Neural progenitor cell (in vitro differentiated cells): ENCODE measurements around the gene ASTN2. TPM values are rescaled to one million over a fixed set of nuclear protein-coding genes. Genes with fewer than 3 reads are reported as not detected.
A peak's percentile ranks its signal among the peaks of the same experiment; 100 is the strongest.

Source experiments
- DNase-seq: peaks from one replicate; pipeline ENCODE4 v3.0.0-alpha.2; 2016; ENCODE audit warnings: low spot score
- H2AFZ ChIP-seq: fragments of 200-600 bp; sonication (generic); replicated peaks from 2 replicates; pipeline ENCODE4 v1.6.1; 2016; ENCODE audit warnings: antibody characterized with exemption
- H3F3A ChIP-seq: fragments of 200-600 bp; sonication (generic); 2 replicates; pipeline ENCODE4 v1.6.1; 2016; ENCODE audit warnings: antibody characterized with exemption, low read depth
- H3K27ac ChIP-seq: fragments of 200-600 bp; sonication (generic); 2 replicates; pipeline ENCODE4 v1.5.1; 2016; ENCODE audit warnings: mild to moderate bottlenecking
- H3K27me3 ChIP-seq: fragments of 200-600 bp; sonication (generic); 2 replicates; pipeline ENCODE4 v1.6.1; 2016; ENCODE audit warnings: mild to moderate bottlenecking, moderate library complexity
- H3K36me3 ChIP-seq: fragments of 200-600 bp; sonication (generic); 2 replicates; pipeline ENCODE4 v1.5.1; 2016
- H3K4me1 ChIP-seq: fragments of 200-600 bp; sonication (generic); 2 replicates; pipeline ENCODE4 v1.6.1; 2016; ENCODE audit warnings: mixed run types
- H3K4me2 ChIP-seq: fragments of 200-600 bp; sonication (generic); 2 replicates; pipeline ENCODE4 v1.6.1; 2016
- H3K4me3 ChIP-seq: fragments of 200-600 bp; sonication (generic); 2 replicates; pipeline ENCODE4 v1.5.1; 2016
- H3K79me2 ChIP-seq: fragments of 200-600 bp; sonication (generic); 2 replicates; pipeline ENCODE4 v1.6.1; 2016; ENCODE audit warnings: low read depth
- H3K9ac ChIP-seq: fragments of 200-600 bp; sonication (generic); 2 replicates; pipeline ENCODE4 v1.6.1; 2016
- H3K9me3 ChIP-seq: fragments of 200-600 bp; sonication (generic); 2 replicates; pipeline ENCODE4 v1.5.1; 2016; ENCODE audit warnings: low read depth
- H4K20me1 ChIP-seq: fragments of 200-600 bp; sonication (generic); 2 replicates; pipeline ENCODE4 v1.6.1; 2016; ENCODE audit warnings: low read depth
- H3K27ac Mint-ChIP-seq: 3 replicates; pipeline ENCODE4 v1.8.0; 2021; ENCODE audit warnings: mixed read lengths
- H3K27me3 Mint-ChIP-seq: 2 replicates; pipeline ENCODE4 v1.8.0; 2022; ENCODE audit warnings: low read depth, mild to moderate bottlenecking, inconsistent platforms, moderate library complexity, mixed read lengths; ENCODE audit not compliant: insufficient read depth
- H3K36me3 Mint-ChIP-seq: 3 replicates; pipeline ENCODE4 v1.8.0; 2021; ENCODE audit warnings: mixed read lengths
- H3K4me1 Mint-ChIP-seq: 3 replicates; pipeline ENCODE4 v1.8.0; 2021; ENCODE audit warnings: mixed read lengths
- H3K4me3 Mint-ChIP-seq: 3 replicates; pipeline ENCODE4 v1.8.0; 2021; ENCODE audit warnings: mild to moderate bottlenecking, moderate library complexity, mixed read lengths
- H3K9me3 Mint-ChIP-seq: 3 replicates; pipeline ENCODE4 v1.8.0; 2020; ENCODE audit warnings: mixed read lengths
- EZH2 ChIP-seq: fragments of 200-600 bp; sonication (generic); IDR thresholded peaks from 2 replicates; pipeline ENCODE4 v1.6.1; 2017; ENCODE audit warnings: antibody characterized with exemption, mild to moderate bottlenecking, moderate library complexity
- EZH2phosphoT487 ChIP-seq: fragments of 200-600 bp; sonication (generic); IDR thresholded peaks from 2 replicates; pipeline ENCODE4 v1.6.1; 2017; ENCODE audit warnings: antibody characterized with exemption
- total RNA-seq: library from RNA; depleted of rRNA; stranded (reverse); fragments of >200 nt; gene quantifications from 2 replicates; pipeline ENCODE4 v1.2.3, GENCODE V29; 2015; ENCODE audit warnings: low replicate concordance
- TF ChIP-seq, protein P1 (sequence below): fragments of 200-600 bp; sonication (generic); IDR thresholded peaks from 2 replicates; pipeline ENCODE4 v1.5.1; 2017; ENCODE audit warnings: antibody characterized with exemption, mild to moderate bottlenecking

ASTN2 gene
- total RNA-seq, 1 donor from 2014 or later = 8.0 TPM

- no peak for DNase-seq
- H4K20me1 ChIP-seq = no peaks in the 10 kb centered on the region
- H3K36me3 Mint-ChIP-seq = no peaks in the 10 kb centered on the region
- no peaks in the 10 kb centered on the region for H3K9me3 Mint-ChIP-seq
- TF ChIP-seq EZH2 (no peak), EZH2phosphoT487 (no peak)
- TF ChIP-seq, protein P1, sequence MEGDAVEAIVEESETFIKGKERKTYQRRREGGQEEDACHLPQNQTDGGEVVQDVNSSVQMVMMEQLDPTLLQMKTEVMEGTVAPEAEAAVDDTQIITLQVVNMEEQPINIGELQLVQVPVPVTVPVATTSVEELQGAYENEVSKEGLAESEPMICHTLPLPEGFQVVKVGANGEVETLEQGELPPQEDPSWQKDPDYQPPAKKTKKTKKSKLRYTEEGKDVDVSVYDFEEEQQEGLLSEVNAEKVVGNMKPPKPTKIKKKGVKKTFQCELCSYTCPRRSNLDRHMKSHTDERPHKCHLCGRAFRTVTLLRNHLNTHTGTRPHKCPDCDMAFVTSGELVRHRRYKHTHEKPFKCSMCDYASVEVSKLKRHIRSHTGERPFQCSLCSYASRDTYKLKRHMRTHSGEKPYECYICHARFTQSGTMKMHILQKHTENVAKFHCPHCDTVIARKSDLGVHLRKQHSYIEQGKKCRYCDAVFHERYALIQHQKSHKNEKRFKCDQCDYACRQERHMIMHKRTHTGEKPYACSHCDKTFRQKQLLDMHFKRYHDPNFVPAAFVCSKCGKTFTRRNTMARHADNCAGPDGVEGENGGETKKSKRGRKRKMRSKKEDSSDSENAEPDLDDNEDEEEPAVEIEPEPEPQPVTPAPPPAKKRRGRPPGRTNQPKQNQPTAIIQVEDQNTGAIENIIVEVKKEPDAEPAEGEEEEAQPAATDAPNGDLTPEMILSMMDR = no peak
- no peak overlapping the region for H3K9ac ChIP-seq
- no peak overlapping the region for H3K27ac Mint-ChIP-seq
- no peaks in the 10 kb centered on the region for H3K27me3 ChIP-seq
- no peaks in the 10 kb centered on the region for H3K4me1 Mint-ChIP-seq
- no peak overlapping the region for H3K27ac ChIP-seq
- H3K4me3 Mint-ChIP-seq = no peak overlapping the region
- H3K27me3 Mint-ChIP-seq = peaks cover 2% of the 10 kb centered on the region
- no peak overlapping the region for H3K4me2 ChIP-seq
- no peak overlapping the region for H3K4me3 ChIP-seq
- H3F3A ChIP-seq = no peaks in the 10 kb centered on the region
- no peaks in the 10 kb centered on the region for H3K36me3 ChIP-seq
- no peak overlapping the region for H2AFZ ChIP-seq
- H3K4me1 ChIP-seq = no peaks in the 10 kb centered on the region
- no peaks in the 10 kb centered on the region for H3K79me2 ChIP-seq
- no peaks in the 10 kb centered on the region for H3K9me3 ChIP-seq
Observed at GRCh38 chr9:117354997-117355396, 59.9 kb downstream of the ASTN2 start.

DNA sequence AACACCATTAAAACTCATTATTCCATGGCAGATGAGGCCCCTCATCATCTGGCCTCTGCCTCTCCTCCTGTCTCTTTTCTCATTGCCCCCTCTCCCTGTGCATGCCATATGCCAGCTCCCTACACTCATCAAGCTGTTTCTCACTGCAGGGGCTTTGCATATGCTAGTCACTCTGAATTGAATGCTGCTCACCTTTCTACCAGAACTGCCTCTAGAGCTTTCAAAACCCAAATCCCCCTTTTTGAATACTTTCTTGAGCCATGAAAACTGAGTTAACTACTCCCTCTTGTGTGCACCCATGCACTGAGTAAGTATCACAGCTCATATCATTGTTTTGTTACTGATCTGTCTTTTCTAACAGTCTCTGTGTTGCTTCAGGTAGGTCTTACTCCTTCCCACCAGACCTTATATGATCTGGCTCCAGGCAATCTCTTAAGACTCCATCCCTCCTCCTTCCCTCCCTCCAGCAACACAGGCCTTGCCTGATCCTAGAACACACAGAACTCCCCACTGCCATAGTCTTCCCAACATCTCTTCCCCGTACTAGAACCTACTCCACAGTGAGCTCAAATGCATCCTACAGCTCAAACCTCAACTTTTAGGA is 60.5 kb downstream of the ASTN2 start:
- Histone ChIP-seq H4K20me1 (no peaks in the 10 kb centered on the region), H3K36me3 (no peaks in the 10 kb centered on the region), H3F3A (no peaks in the 10 kb centered on the region), H3K9me3 (no peaks in the 10 kb centered on the region), H3K4me1 (no peaks in the 10 kb centered on the region), H3K4me3 (no peak overlapping the region), H3K27ac (no peak overlapping the region), H3K79me2 (no peaks in the 10 kb centered on the region), H2AFZ (no peak overlapping the region), H3K4me2 (no peak overlapping the region), H3K9ac (no peak overlapping the region), H3K27me3 (no peaks in the 10 kb centered on the region)
- H3K9me3 Mint-ChIP-seq = no peaks in the 10 kb centered on the region
- no peak overlapping the region for H3K4me3 Mint-ChIP-seq
- DNase-seq = no peak
- H3K4me1 Mint-ChIP-seq = peaks cover 4% of the 10 kb centered on the region
- H3K36me3 Mint-ChIP-seq = no peaks in the 10 kb centered on the region
- TF ChIP-seq EZH2 (no peak), EZH2phosphoT487 (no peak)
- TF ChIP-seq, protein P1 = no peak
- no peak overlapping the region for H3K27ac Mint-ChIP-seq
- H3K27me3 Mint-ChIP-seq = peaks cover 2% of the 10 kb centered on the region

DNA sequence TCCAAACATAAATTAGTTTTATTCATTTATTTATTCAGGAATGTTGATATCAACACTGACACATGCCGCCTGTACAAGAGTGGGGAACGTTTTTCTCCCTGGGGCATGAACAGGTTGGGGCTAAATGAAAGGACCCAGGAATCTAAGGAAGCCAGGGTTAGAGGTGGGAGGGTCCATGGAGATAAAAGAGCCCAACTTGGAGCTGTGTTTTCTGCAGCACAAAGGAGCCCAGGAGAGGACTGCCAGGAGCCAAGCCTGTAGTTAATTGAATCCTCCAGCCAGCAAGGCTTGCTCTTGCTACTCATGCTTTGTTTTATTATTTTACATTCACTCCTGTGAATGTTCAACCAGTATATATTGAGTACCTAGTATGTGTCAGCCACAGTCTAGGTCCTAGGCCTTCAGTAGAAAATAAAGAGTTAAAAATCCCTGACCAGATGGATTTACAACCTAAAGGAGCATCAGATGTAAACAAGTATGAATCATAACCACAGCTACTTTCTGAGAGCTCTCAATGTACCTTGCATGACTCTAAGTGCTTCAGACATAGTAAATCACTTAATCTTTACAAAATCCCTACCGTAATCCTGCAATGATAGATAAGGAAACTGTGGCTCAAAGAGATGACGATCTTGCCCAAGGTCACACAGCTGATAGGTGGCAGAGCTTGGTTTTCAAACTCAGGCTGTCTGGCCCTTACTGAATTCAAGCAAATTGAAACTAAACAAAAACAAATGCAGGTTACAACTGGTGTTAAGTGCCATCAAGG is 69.8 kb downstream of the ASTN2 start:
- Histone ChIP-seq H2AFZ (no peak overlapping the region), H3K9ac (no peak overlapping the region), H3K79me2 (no peaks in the 10 kb centered on the region), H3K27me3 (no peaks in the 10 kb centered on the region), H3K4me1 (peaks cover 22% of the 10 kb centered on the region), H3K27ac (peak overlapping the region; percentile 38), H3K9me3 (no peaks in the 10 kb centered on the region), H4K20me1 (no peaks in the 10 kb centered on the region), H3K36me3 (no peaks in the 10 kb centered on the region), H3K4me3 (no peak overlapping the region), H3K4me2 (peak overlapping the region; percentile 50), H3F3A (peaks cover 13% of the 10 kb centered on the region)
- H3K9me3 Mint-ChIP-seq = no peaks in the 10 kb centered on the region
- TF ChIP-seq EZH2 (no peak), EZH2phosphoT487 (no peak)
- TF ChIP-seq, protein P1 = no peak
- H3K36me3 Mint-ChIP-seq = no peaks in the 10 kb centered on the region
- DNase-seq = peak; percentile 70
- H3K27ac Mint-ChIP-seq = no peak overlapping the region
- H3K27me3 Mint-ChIP-seq = no peaks in the 10 kb centered on the region
- peaks cover 26% of the 10 kb centered on the region for H3K4me1 Mint-ChIP-seq
- H3K4me3 Mint-ChIP-seq = no peak overlapping the region
